GM12873 (cell line): ENCODE results near the gene TRIM61.

ENCODE experiments used
- CTCF ChIP-seq: IDR thresholded peaks from 2 replicates; pipeline ENCODE4 v1.5.1; 2012; ENCODE audit warnings: low read depth, mild to moderate bottlenecking, moderate library complexity, low read length, control low read depth; ENCODE audit not compliant: insufficient read depth; ENCODE audit errors: missing control alignments

The TRIM61 gene

DNA sequence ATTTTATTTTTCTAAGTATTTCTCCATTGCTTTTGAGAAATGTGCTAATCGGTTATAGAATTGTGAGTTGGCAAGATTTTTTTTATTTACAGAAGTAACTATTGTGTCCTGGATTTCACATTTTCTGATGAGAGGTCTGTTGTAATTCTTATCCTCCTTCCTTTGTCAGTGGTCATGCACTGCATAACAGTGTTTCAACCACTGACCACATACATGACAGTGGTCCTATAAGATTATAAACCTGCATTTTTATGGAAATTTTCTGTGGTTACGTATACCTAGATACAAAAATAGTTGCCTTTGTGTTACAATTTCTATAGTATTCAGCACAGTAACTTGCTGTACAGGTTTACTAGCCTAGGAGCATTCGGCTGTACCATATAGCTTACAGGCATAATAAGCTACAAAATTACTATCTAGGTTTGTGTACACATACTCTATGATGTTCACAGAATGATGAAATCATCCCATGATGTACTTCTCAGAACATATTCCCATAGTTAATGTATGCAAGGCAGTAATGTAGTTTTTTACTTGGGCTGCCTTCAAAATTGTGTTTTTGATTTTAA is 52.7 kb downstream of the TRIM61 start:
- TF ChIP-seq CTCF, result no peak

DNA sequence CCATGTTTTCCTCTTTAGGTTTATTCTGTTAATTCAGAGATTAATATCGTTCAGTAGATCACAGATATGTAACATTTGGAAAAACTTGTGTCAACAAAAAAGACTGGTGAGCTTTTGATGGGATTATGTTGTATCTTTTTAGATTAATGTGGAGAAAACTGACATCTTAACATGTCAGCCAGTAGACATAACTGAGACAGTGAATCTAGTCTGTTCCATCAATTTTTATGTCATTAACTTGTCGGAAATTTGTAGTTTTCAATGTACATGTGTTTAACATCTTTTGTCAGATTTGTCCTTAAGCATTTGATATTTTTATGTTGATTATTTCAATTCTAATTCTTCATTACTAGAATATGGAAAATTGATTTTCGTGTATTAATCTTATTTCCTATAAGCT is 58.5 kb downstream of the TRIM61 start:
- TF ChIP-seq CTCF, result no peak
